NCI-H128 (cell line): ENCODE data around the gene VEGFC.

Source experiments
- DNase-seq: peaks from one replicate; lab custom pipeline; 2025; ENCODE audit not compliant: unreplicated experiment; lab: John Stamatoyannopoulos, UW

Gene VEGFC

GRCh38 chr4:176708771-176709311 is 83.9 kb downstream of the VEGFC start:
- no peak for DNase-seq

DNA sequence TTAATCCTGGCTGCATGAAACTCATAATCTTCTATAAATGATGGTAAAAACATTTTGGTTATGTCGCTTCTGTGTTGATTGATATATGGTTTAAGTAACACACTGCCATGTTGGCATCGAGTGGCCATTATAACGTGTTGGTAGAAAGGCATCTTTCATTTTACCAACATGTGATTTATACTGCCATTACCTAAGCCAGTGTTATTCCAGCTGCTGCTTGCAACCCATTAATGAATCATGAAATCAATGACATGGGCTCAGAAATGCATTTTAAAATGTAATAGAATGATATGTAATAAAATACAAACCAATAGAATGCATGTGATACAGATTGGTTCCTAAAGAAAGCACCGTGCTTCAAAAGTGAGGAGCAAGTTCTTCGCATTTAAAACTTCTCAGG is 102.0 kb downstream of the VEGFC start:
- DNase-seq: no peak

DNA sequence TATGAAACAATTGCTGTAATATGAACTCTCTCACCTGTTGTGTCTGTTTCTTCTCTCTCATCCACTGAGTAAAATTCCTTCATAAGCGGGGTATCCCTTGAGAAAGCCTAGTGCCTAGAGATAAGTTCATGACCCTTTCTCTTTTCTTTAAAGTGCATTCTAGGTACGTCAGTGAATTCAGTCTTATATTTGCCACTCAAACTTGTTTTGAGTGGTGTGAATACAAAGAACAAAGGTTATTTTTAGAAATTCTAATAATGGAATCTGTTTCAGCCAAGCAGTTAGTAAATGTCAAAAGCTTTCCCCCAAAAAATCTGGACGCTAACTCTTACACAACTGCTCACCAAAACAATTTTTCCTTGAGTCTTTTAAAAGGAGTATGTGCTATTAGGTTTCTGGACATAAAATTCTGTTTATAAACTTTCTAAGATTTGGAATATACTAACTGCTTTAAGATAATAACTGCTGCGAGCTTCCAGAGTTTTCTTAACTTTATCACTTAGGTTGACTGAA is 112.0 kb downstream of the VEGFC start:
- DNase-seq: no peak

GRCh38 chr4:176676901-176677300 is 115.8 kb downstream of the VEGFC start:
- DNase-seq: no peak

GRCh38 chr4:176675810-176676209 is 116.9 kb downstream of the VEGFC start:
- DNase-seq: no peak

DNA sequence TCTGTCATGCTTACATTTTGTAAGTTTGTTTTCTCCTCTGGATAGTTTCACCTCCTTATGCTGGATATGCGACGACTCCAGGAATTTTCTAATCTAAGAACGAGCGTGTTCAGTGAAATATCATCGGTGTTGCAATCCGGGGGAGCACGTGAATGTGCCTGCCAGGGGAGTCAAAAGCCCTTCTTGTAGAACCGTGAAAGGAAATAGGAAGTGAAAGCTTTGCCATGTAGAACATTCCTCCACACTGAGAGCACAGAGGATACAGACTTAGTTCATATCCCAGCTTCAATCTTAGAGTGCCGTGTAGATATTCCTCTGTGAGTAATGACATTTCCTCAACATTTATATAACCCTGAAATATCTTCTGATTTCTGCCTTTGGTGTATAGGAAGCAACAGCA is 121.2 kb downstream of the VEGFC start:
- no peak for DNase-seq

- DNase-seq: no peak
Observed at GRCh38 chr4:176668324-176668723, 124.4 kb downstream of the VEGFC start.

DNA sequence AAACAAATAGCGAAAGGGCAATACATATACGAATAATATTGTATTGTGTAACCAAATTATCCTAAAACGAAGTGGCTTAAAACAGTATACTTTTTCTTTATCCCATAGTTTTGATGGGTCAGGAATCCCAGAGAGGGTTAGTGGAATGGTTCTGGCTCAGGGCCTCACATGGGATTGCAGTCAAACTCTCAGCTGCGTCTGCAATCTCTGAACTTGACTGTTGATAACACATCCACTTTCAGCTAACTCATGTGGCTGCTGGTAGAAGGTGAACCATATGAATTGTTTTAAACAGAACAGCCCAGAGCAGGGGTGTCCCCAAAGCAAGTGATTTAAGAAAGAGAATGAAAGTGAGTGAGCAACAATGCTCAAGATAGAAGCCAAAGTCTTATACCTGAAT is 127.8 kb downstream of the VEGFC start:
- DNase-seq: no peak

DNA sequence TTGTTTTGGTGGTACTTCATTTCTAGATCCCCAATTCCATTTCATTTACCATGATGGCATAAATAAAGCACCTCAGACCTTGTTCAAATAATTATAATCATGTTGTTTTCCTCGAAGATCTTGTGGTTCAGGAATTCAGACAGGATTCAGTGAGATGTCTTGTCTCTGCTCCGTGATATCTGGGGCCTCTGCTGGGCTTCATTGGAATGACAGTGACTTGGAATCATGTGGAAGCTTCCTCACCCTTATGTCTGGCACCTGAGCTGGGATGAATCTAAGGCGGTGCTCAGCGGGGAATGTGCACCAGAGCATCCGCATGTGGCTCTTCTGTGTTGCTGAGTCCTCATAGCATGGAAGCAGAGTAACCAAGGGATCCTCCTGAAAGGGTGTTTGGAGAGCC is 132.2 kb downstream of the VEGFC start:
- no peak for DNase-seq

DNA sequence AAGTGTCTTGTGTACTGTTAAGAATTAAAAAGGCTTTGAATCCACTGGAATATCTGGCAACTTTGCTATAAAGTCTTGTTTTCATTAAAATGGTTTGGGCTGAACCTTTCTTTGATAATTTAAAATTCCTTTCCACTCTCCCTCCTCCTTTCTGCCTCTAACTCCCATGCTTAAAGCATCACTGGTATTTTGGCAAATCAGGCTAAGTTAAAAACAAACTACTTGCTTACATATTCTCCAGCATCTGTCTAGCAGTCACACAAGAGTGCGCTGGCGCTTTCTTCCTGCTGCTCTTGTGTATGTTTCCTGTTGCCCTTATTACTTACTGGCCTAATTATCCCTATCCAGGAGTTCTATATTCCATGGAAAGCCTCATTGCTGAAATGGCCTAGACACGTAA is 136.6 kb downstream of the VEGFC start:
- no peak for DNase-seq

DNA sequence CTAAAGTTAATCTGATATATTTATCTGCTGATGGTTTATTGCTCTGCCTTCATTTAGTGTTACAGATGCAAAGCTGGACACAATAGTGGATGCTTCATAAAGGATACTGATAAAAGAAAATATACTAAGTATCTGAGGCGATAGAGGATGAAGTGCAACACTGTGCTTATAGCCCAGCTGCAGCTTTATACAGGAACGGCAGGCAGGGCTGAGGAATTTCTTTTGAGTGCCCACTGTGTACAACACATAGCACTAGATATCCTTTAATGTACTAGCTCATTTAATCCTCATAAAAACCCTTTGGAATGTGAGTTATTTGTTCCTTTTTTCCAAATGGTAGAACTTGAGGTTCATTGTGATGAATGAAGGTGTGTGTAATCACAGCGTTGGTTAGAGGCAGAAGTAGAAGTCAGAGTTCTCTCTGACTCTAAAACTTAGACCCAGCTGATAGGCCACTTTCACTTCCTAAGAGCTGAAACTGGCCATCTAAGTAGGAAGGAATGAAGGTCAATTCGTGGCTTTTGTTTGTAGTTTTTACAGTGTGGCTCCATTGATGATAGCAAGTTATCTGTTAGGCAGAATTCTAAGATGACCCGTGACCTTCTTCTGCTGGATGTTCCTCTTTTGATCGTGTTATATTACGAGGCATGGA is 138.0 kb downstream of the VEGFC start:
- DNase-seq: no peak

DNA sequence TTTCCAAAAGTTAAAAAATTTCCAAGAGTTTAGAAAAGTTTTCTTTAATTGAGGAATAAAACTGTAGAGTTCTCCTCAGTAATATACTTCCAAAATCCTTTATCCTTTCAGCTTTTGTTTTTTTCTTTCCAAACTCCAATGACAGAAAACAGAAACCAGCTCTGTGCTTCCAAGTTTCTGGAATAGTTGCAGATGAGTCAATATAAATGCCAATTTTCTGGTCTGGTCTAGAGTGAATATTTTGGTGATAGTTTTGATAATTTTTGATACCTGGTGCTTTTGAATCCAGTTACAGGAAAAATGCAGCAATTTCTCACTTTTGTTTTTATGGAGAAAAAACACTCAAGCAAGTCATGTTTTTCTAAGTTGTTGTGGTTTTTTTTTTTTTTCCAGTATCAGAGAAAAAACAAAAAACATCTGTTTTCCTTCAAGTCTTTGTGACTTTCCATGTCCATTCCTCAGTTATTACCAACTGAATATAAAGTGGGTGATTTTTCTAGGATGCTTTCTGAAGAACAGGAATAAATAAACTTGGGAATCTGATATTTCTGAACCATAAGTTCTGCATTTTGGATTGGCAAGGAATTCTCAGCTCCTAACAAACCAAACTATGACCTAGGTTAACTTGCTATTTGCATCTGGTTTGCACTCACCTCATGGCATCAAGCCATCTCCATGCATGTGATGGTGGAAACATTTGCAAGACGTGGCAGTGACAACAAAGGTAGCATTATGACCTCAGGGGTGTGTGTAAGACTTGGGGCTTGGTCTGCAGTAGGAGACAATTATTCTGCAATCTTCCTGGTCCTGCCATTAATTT is 139.1 kb downstream of the VEGFC start:
- no peak for DNase-seq

DNA sequence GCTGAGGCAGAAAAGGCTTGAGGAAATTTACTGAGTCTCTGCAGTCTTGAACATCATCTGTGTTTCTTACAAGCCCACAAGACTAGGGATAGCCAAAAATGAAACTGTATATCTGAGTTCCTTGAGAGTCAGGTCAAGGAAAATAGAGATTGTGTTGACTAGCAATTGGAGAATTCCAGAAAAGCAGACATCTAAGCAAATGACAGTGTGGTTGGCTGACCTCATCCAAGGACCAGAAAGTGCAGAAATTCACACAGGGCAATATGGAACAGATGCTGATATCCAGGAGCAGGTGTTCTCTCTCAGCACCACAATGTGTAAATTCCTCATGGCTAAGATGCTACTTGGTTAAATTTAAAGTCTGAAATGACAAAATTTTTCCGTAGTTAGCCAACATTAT is 146.4 kb downstream of the VEGFC start:
- DNase-seq: no peak

- no peak for DNase-seq
Observed at GRCh38 chr4:176645246-176645960, 147.3 kb downstream of the VEGFC start.

DNA sequence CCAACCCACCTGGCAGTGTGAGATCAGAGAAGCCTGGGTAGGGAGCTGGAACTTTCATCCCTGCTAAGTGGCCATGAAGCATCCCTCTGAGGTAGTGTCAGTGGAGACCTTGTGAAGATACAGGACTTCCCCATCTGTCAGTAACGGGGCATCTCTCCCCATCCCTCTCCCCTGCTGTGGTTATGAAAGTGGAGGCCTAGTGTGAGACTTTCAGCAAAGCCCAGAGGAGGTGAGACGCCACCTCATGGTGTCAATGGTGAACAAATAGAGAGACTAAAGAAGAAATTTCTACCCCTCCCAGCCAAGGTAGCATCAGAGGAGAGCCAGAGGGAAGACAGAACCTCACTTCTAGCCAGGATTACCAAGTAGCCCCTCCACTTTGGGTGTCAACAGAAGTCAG is 150.2 kb downstream of the VEGFC start:
- DNase-seq: no peak

- DNase-seq: no peak
Observed at GRCh38 chr4:176641237-176641636, 151.5 kb downstream of the VEGFC start.

DNA sequence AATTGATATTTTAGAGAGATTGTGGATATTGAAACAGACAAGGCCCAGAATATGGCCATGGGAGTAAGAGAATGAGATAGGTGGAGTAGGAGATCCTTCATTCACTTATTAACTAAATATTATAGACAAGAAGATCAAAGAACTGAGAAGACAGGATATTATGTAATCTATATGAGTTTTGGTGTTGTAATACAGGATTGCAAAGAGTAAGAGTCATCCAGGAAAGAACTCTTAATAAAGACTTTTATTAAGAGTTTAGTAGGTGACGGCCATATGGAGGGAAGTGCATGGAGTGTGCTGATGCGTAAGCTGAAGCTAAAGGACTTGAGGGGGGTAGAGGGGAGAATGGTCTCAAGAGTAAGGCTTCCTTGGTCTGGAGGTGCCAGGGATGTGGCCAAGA is 153.7 kb downstream of the VEGFC start:
- no peak for DNase-seq

DNA sequence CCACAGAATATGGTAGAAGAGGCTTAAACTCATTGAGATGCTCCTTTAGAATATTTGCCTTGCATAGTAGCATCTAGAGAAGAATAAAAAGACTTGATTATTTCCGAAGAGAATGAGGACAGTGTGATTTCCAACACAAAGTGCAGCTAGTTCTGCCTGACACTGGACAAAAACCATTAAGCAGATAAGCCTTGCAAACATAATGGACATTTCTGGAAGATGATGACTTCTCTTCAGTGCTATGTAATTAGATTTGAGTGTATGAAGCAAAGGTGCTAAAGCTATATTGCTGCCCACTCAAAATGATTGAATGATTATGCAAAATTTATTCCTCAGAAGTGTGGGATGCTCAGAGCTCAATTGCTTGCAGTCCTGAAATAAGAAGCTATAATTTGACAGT is 156.4 kb downstream of the VEGFC start:
- no peak for DNase-seq

DNA sequence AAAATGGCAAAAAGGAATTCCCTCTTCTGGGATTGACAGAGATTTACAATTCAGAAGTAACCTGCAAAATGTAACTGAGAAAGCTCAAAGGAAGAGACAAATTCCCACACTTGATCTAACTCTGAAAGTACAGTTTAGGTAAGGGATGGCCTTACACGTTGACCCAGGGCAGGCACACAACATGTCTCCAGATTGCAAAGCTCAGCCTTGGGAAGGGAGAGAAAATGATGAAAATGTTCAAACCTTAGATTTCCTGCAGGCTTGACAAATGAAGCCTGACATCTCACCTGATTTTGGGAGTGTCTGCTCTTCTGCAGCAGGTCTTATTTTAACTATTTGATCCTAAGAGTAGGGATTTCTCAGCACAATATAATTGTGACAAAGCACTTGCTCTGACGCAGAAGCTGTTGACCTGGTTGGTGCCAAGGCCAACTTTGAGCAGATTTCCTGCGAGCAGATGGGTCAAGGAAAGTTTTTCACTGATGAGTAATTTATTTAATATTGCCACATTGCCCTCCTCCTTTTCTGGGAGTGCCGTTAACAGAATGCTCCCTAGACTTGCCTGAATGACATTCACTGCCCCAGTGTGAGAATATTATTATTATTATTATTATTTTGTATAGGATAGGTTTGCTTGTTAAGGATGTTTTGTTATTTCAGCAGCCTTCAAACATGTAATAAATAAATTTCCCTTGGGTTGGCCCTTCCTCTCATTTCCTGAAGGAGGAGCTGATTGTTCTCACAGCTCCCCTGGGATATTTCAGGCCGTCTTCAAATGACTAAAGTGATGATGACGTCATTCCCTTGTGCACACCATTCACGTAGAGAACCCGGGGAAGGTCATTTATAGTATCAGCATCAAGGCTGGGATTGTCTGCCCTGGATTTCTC is 157.1 kb downstream of the VEGFC start:
- no peak for DNase-seq
